Progenitor cell of endocrine pancreas (in vitro differentiated cells): ENCODE measurements around the gene NOL8. TPM values are rescaled to one million over a fixed set of nuclear protein-coding genes. Genes with fewer than 3 reads are reported as not detected.

Experiments
- DNase-seq: peaks from one replicate; pipeline ENCODE4 v3.0.0; 2021; ENCODE audit warnings: low spot score; ENCODE audit not compliant: unreplicated experiment
- H3K27ac Mint-ChIP-seq: 2 replicates; pipeline ENCODE4 v1.8.0; 2021; ENCODE audit warnings: mild to moderate bottlenecking, moderate library complexity, mixed read lengths
- H3K27me3 Mint-ChIP-seq: 2 replicates; pipeline ENCODE4 v1.8.0; 2021; ENCODE audit warnings: mixed read lengths
- H3K36me3 Mint-ChIP-seq: 2 replicates; pipeline ENCODE4 v1.8.0; 2022; ENCODE audit warnings: mixed read lengths; ENCODE audit not compliant: insufficient read depth
- H3K4me1 Mint-ChIP-seq: 2 replicates; pipeline ENCODE4 v1.8.0; 2021; ENCODE audit warnings: low read depth, mixed read lengths
- H3K4me3 Mint-ChIP-seq: 2 replicates; pipeline ENCODE4 v1.8.0; 2021; ENCODE audit warnings: low read depth, mild to moderate bottlenecking, moderate library complexity, mixed read lengths
- H3K9me3 Mint-ChIP-seq: 2 replicates; pipeline ENCODE4 v1.8.0; 2021; ENCODE audit warnings: low read depth, mixed read lengths
- total RNA-seq: library from RNA; stranded (reverse); gene quantifications from 2 replicates; pipeline ENCODE4 v1.2.1, GENCODE V29; 2021
- TF ChIP-seq, protein P1 (sequence below): fragments of 200-600 bp; sonication (generic); IDR thresholded peaks from one replicate; pipeline ENCODE4 v1.5.0; 2021; ENCODE audit warnings: antibody characterized with exemption, mild to moderate bottlenecking; ENCODE audit not compliant: unreplicated experiment

NOL8 gene
- total RNA-seq, 1 donor from 2014 or later, result 38.3 TPM

- Mint-ChIP-seq H3K27ac (no peak overlapping the region), H3K9me3 (no peaks in the 10 kb centered on the region), H3K27me3 (no peaks in the 10 kb centered on the region), H3K36me3 (peaks cover 32% of the 10 kb centered on the region), H3K4me1 (no peaks in the 10 kb centered on the region), H3K4me3 (no peak overlapping the region)
- TF ChIP-seq, protein P1, sequence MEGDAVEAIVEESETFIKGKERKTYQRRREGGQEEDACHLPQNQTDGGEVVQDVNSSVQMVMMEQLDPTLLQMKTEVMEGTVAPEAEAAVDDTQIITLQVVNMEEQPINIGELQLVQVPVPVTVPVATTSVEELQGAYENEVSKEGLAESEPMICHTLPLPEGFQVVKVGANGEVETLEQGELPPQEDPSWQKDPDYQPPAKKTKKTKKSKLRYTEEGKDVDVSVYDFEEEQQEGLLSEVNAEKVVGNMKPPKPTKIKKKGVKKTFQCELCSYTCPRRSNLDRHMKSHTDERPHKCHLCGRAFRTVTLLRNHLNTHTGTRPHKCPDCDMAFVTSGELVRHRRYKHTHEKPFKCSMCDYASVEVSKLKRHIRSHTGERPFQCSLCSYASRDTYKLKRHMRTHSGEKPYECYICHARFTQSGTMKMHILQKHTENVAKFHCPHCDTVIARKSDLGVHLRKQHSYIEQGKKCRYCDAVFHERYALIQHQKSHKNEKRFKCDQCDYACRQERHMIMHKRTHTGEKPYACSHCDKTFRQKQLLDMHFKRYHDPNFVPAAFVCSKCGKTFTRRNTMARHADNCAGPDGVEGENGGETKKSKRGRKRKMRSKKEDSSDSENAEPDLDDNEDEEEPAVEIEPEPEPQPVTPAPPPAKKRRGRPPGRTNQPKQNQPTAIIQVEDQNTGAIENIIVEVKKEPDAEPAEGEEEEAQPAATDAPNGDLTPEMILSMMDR, result no peak
- DNase-seq, result no peak
Measured at GRCh38 chr9:92270511-92270910, 54.6 kb downstream of the NOL8 start.

DNA sequence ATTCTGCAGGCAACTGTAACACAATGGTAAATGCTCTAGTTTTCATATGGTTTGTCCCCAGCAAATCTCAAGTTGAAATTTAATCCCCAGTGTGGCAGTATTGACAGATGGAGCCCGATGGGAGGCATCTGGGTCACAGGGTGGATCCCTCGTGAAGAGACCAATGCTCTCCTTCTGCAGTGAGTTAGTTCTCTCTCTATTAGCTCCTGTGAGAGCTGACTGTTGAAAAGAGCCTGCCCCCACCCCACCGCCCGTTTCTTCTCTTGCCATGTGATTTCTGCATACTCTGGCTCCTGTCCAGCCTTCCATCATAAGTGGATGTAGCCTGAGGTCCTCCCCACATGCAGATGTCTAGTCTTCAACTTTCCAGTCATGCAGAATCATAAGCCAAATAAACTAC, 58.7 kb downstream of the NOL8 start:
- Mint-ChIP-seq H3K9me3 (no peaks in the 10 kb centered on the region), H3K27ac (no peak overlapping the region), H3K27me3 (no peaks in the 10 kb centered on the region), H3K4me3 (no peak overlapping the region), H3K4me1 (no peaks in the 10 kb centered on the region), H3K36me3 (peaks cover 27% of the 10 kb centered on the region)
- TF ChIP-seq, protein P1, result no peak
- no peak for DNase-seq

GRCh38 chr9:92265154-92265553, 60.0 kb downstream of the NOL8 start:
- no peak overlapping the region for H3K4me3 Mint-ChIP-seq
- H3K27me3 Mint-ChIP-seq, result no peaks in the 10 kb centered on the region
- no peaks in the 10 kb centered on the region for H3K9me3 Mint-ChIP-seq
- H3K4me1 Mint-ChIP-seq, result no peaks in the 10 kb centered on the region
- TF ChIP-seq, protein P1, result no peak
- no peak for DNase-seq
- no peak overlapping the region for H3K27ac Mint-ChIP-seq
- H3K36me3 Mint-ChIP-seq, result peaks cover 21% of the 10 kb centered on the region

- no peaks in the 10 kb centered on the region for H3K9me3 Mint-ChIP-seq
- no peak for DNase-seq
- TF ChIP-seq, protein P1, result no peak
- no peaks in the 10 kb centered on the region for H3K4me1 Mint-ChIP-seq
- no peak overlapping the region for H3K4me3 Mint-ChIP-seq
- H3K36me3 Mint-ChIP-seq, result peaks cover 24% of the 10 kb centered on the region
- H3K27ac Mint-ChIP-seq, result no peak overlapping the region
- no peaks in the 10 kb centered on the region for H3K27me3 Mint-ChIP-seq
Measured at GRCh38 chr9:92263131-92263530, 62.0 kb downstream of the NOL8 start.

GRCh38 chr9:92257327-92257726, 67.8 kb downstream of the NOL8 start:
- Mint-ChIP-seq H3K27ac (no peak overlapping the region), H3K36me3 (peaks cover 20% of the 10 kb centered on the region), H3K27me3 (no peaks in the 10 kb centered on the region), H3K4me3 (no peak overlapping the region), H3K4me1 (no peaks in the 10 kb centered on the region), H3K9me3 (no peaks in the 10 kb centered on the region)
- TF ChIP-seq, protein P1, result no peak
- no peak for DNase-seq
